Endodermal cell (in vitro differentiated cells): Measurements from ENCODE around the gene RFX4. TPM values are rescaled to one million over a fixed set of nuclear protein-coding genes. Genes with fewer than 3 reads are reported as not detected.
"Not testable (repeated sequence)": the region's sequence is repeated elsewhere in the genome, so short reads cannot be mapped to it uniquely, and the experiment has no call there.

Source experiments
- DNase-seq: peaks from one replicate; pipeline ENCODE4 v3.0.0-alpha.2; 2017
- H3K27ac ChIP-seq: 2 replicates; pipeline ENCODE4 v1.5.1; 2013; ENCODE audit warnings: mild to moderate bottlenecking, low read depth, low read length, moderate library complexity
- H3K27me3 ChIP-seq: 2 replicates; pipeline ENCODE4 v1.6.1; 2013; ENCODE audit warnings: mild to moderate bottlenecking, low read length, moderate library complexity; ENCODE audit not compliant: insufficient read depth, control insufficient read depth, poor library complexity, severe bottlenecking
- H3K36me3 ChIP-seq: 2 replicates; pipeline ENCODE4 v1.7.0; 2013; ENCODE audit warnings: mild to moderate bottlenecking, low read length, moderate library complexity; ENCODE audit not compliant: control insufficient read depth, insufficient read depth
- H3K4me1 ChIP-seq: one replicate; pipeline ENCODE4 v1.7.0; 2013; ENCODE audit warnings: low read length; ENCODE audit not compliant: control insufficient read depth, insufficient read depth
- H3K4me3 ChIP-seq: 2 replicates; pipeline ENCODE4 v1.5.1; 2013; ENCODE audit warnings: mild to moderate bottlenecking, low read length, moderate library complexity
- H3K9ac ChIP-seq: 2 replicates; pipeline ENCODE4 v1.6.1; 2013; ENCODE audit warnings: mild to moderate bottlenecking, low read length, moderate library complexity; ENCODE audit not compliant: poor library complexity, severe bottlenecking; ENCODE audit errors: extremely low read depth
- H3K9me3 ChIP-seq: 2 replicates; pipeline ENCODE4 v1.6.1; 2013; ENCODE audit warnings: mild to moderate bottlenecking, low read length, moderate library complexity; ENCODE audit not compliant: control insufficient read depth
- H3K27ac Mint-ChIP-seq: 2 replicates; pipeline ENCODE4 v1.8.0; 2020; ENCODE audit warnings: mixed read lengths
- H3K27me3 Mint-ChIP-seq: 2 replicates; pipeline ENCODE4 v1.8.0; 2021; ENCODE audit warnings: mild to moderate bottlenecking, mixed read lengths; ENCODE audit not compliant: insufficient read depth
- H3K36me3 Mint-ChIP-seq: 2 replicates; pipeline ENCODE4 v1.8.0; 2020; ENCODE audit warnings: low read depth, mixed read lengths
- H3K4me1 Mint-ChIP-seq: 2 replicates; pipeline ENCODE4 v1.8.0; 2020; ENCODE audit warnings: mixed read lengths
- H3K4me3 Mint-ChIP-seq: 2 replicates; pipeline ENCODE4 v1.8.0; 2020; ENCODE audit warnings: mild to moderate bottlenecking, moderate library complexity, mixed read lengths
- H3K9me3 Mint-ChIP-seq: 2 replicates; pipeline ENCODE4 v1.8.0; 2020; ENCODE audit warnings: mild to moderate bottlenecking, mixed read lengths
- CTCF ChIP-seq: fragments of 200-600 bp; sonication (generic); conservative IDR thresholded peaks from 2 replicates; pipeline ENCODE4 v1.5.0; 2021; ENCODE audit warnings: antibody characterized with exemption, mild to moderate bottlenecking
- WGBS, 2 experiments: methylation state at CpG; one replicate each; pipeline versions ENCODE4 v1.1.5 to v1.1.7; 2013; ENCODE audit warnings: missing lambda C conversion rate in 2 of 2, mixed read lengths in 1 of 2; ENCODE audit not compliant: insufficient coverage in 1 of 2, insufficient read length in 1 of 2; 5-methylcytosine and 5-hydroxymethylcytosine counted together
- total RNA-seq, 2 donors: library from RNA; stranded (reverse); fragmentation: NEBNext Ultra II Directional in 1 of 2; extraction: Animal tissue kit (Norgen Biotek cat#: 25700) in 1 of 2; gene quantifications; 2 replicates in 1 of 2; 3 replicates in 1 of 2; pipeline ENCODE4 v1.2.1, GENCODE V29; 2021

The RFX4 gene
- total RNA-seq, 2 donors from 2014 or later, result 0.09 to 0.86 TPM

DNA sequence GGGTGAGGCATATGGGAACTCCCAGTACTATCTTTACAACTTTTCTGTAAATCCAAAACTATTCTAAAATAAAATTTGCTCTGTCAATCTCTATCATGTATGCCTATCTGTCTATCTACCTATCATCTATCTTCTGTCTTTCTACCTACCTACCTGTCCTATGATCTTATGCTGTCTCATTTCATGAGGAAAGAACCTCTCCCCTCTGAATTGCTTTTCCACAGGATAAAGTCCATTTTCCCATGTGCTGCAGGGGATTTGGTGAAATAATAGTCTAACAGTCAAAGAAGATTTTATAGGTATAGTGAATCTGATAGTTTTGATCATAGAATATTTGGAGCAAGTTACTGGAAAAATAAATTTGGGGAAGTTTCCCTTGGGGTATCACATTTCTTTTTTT, 104.9 kb downstream of the RFX4 start:
- TF ChIP-seq CTCF, result no peak
- Histone ChIP-seq H3K27ac (no peak overlapping the region), H3K9me3 (peaks cover 3% of the 10 kb centered on the region), H3K27me3 (no peaks in the 10 kb centered on the region), H3K9ac (no peak overlapping the region), H3K4me3 (no peak overlapping the region), H3K4me1 (no peaks in the 10 kb centered on the region), H3K36me3 (no peaks in the 10 kb centered on the region)
- H3K4me1 Mint-ChIP-seq, result no peaks in the 10 kb centered on the region
- no peaks in the 10 kb centered on the region for H3K36me3 Mint-ChIP-seq
- DNase-seq, result no peak
- H3K4me3 Mint-ChIP-seq, result no peak overlapping the region
- H3K27ac Mint-ChIP-seq, result no peak overlapping the region
- H3K27me3 Mint-ChIP-seq, result no peaks in the 10 kb centered on the region
- no peaks in the 10 kb centered on the region for H3K9me3 Mint-ChIP-seq

GRCh38 chr12:106690569-106691305, 107.9 kb downstream of the RFX4 start:
- Mint-ChIP-seq H3K4me3 (no peak overlapping the region), H3K9me3 (no peaks in the 10 kb centered on the region), H3K27ac (no peak overlapping the region), H3K36me3 (no peaks in the 10 kb centered on the region), H3K4me1 (no peaks in the 10 kb centered on the region), H3K27me3 (no peaks in the 10 kb centered on the region)
- Histone ChIP-seq H3K4me1 (no peaks in the 10 kb centered on the region), H3K4me3 (no peak overlapping the region), H3K9me3 (peaks cover 3% of the 10 kb centered on the region), H3K27ac (no peak overlapping the region), H3K9ac (no peak overlapping the region), H3K36me3 (no peaks in the 10 kb centered on the region), H3K27me3 (no peaks in the 10 kb centered on the region)
- 89 to 100% methylated on average over 1 to 3 of the region's 3 CpGs for WGBS, 2 experiments
- TF ChIP-seq CTCF, result no peak
- DNase-seq, result no peak

DNA sequence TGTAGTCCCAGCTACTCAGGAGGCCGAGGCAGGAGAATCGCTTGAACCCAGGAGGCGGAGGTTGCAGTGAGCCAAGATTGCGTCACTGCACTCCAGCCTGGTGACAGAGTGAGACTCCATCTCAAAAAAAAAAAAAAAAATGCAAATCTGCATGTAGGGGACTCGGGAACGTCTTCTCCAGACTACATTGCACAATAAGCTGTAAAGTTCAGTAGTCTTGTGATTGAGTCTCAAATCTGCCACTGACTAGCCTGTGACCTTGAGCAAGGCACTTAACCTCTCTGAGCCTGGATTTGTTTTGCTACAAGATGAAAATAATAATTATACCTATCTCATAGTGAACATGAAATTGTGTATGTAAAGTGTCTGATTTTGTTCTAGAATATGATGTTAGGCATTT, 109.2 kb downstream of the RFX4 start:
- not testable (repeated sequence) for H3K9me3 ChIP-seq, H3K36me3 Mint-ChIP-seq, H3K27me3 ChIP-seq, DNase-seq, H3K4me1 ChIP-seq, H3K9me3 Mint-ChIP-seq, H3K4me1 Mint-ChIP-seq, H3K27ac ChIP-seq, H3K9ac ChIP-seq, H3K4me3 Mint-ChIP-seq, H3K27ac Mint-ChIP-seq, H3K27me3 Mint-ChIP-seq, H3K36me3 ChIP-seq, H3K4me3 ChIP-seq
- WGBS, 2 experiments, result 93 to 98% methylated on average over 5 to 6 of the region's 6 CpGs
